Myocyte (in vitro differentiated cells): ENCODE data around the gene TEX14. TPM values are rescaled to one million over a fixed set of nuclear protein-coding genes. Genes with fewer than 3 reads are reported as not detected.
"Not testable (repeated sequence)": the region's sequence is repeated elsewhere in the genome, so short reads cannot be mapped to it uniquely, and the experiment has no call there.

Source experiments
- DNase-seq: peaks from one replicate; pipeline ENCODE4 v3.0.0-alpha.2; 2012; ENCODE audit warnings: low read depth
- total RNA-seq: library from RNA; depleted of rRNA; stranded (reverse); fragments of >200 nt; gene quantifications from 2 replicates; pipeline ENCODE4 v1.2.3, GENCODE V29; 2014

The TEX14 gene
- total RNA-seq, 1 donor from 2014 or later, result 0.48 TPM

- no peak for DNase-seq
Measured at GRCh38 chr17:58611331-58611730, 80.5 kb downstream of the TEX14 start.

- DNase-seq, result peak; percentile 26
Measured at GRCh38 chr17:58606934-58607333, 84.9 kb downstream of the TEX14 start.

- peak; percentile 12 for DNase-seq
Measured at GRCh38 chr17:58605986-58606385, 85.9 kb downstream of the TEX14 start.

GRCh38 chr17:58605470-58605869 is 86.4 kb downstream of the TEX14 start:
- no peak for DNase-seq

- no peak for DNase-seq
Measured at GRCh38 chr17:58601976-58602375, 89.9 kb downstream of the TEX14 start.

- DNase-seq, result no peak
Measured at GRCh38 chr17:58597371-58597770, 94.5 kb downstream of the TEX14 start.

GRCh38 chr17:58595194-58595792 is 96.6 kb downstream of the TEX14 start:
- DNase-seq, result no peak

GRCh38 chr17:58593123-58593522 is 98.7 kb downstream of the TEX14 start:
- DNase-seq, result no peak

- no peak for DNase-seq
Measured at GRCh38 chr17:58591455-58591854, 100.4 kb downstream of the TEX14 start.

GRCh38 chr17:58590377-58590776 is 101.5 kb downstream of the TEX14 start:
- no peak for DNase-seq

GRCh38 chr17:58587713-58588117 is 104.1 kb downstream of the TEX14 start:
- DNase-seq, result peak; percentile 65

- DNase-seq, result no peak
Measured at GRCh38 chr17:58586009-58586644, 105.7 kb downstream of the TEX14 start.

GRCh38 chr17:58585554-58585953 is 106.3 kb downstream of the TEX14 start:
- no peak for DNase-seq

GRCh38 chr17:58583486-58583885 is 108.4 kb downstream of the TEX14 start:
- no peak for DNase-seq

GRCh38 chr17:58582718-58583117 is 109.1 kb downstream of the TEX14 start:
- DNase-seq, result not testable (repeated sequence)

GRCh38 chr17:58580671-58581070 is 111.2 kb downstream of the TEX14 start:
- no peak for DNase-seq

- DNase-seq, result peak; percentile 87
Measured at GRCh38 chr17:58577696-58578095, 114.1 kb downstream of the TEX14 start.

GRCh38 chr17:58576679-58577367 is 115.0 kb downstream of the TEX14 start:
- peak; percentile 82 for DNase-seq

GRCh38 chr17:58575511-58575910 is 116.3 kb downstream of the TEX14 start:
- peak; percentile 17 for DNase-seq

- no peak for DNase-seq
Measured at GRCh38 chr17:58574025-58574424, 117.8 kb downstream of the TEX14 start.

GRCh38 chr17:58572846-58573245 is 119.0 kb downstream of the TEX14 start:
- no peak for DNase-seq

GRCh38 chr17:58570758-58571157 is 121.1 kb downstream of the TEX14 start:
- DNase-seq, result no peak

- no peak for DNase-seq
Measured at GRCh38 chr17:58569196-58569595, 122.6 kb downstream of the TEX14 start.
